Uterus (tissue), 4 donors: ENCODE data around the gene FATE1. TPM values are rescaled to one million over a fixed set of nuclear protein-coding genes. Genes with fewer than 3 reads are reported as not detected.

Experiments used
- DNase-seq, 2 donors: peaks; one replicate each; pipeline ENCODE4 v3.0.0-alpha.2; 2019 to 2020
- H3K27ac ChIP-seq, 2 donors: fragments of 200-600 bp; sonication (generic); 1 replicate in 1 of 2; 2 replicates in 1 of 2; pipeline ENCODE4 v1.5.1; 2016 to 2018
- H3K27me3 ChIP-seq, 2 donors: fragments of 200-600 bp; sonication (generic); one replicate each; pipeline ENCODE4 v1.5.1; 2018 to 2019; ENCODE audit warnings: control low read depth in 1 of 2
- H3K36me3 ChIP-seq, 2 donors: fragments of 200-600 bp; sonication (generic); one replicate each; pipeline ENCODE4 v1.5.1; 2019; ENCODE audit warnings: control low read depth in 1 of 2
- H3K4me1 ChIP-seq, 2 donors: fragments of 200-600 bp; sonication (generic); one replicate each; pipeline ENCODE4 v1.5.1; 2018 to 2019; ENCODE audit warnings: control low read depth in 1 of 2
- H3K4me3 ChIP-seq, 2 donors: fragments of 200-600 bp; sonication (generic); 1 replicate in 1 of 2; 2 replicates in 1 of 2; pipeline ENCODE4 v1.5.1; 2018 to 2019; ENCODE audit warnings: mild to moderate bottlenecking in 1 of 2
- H3K9me3 ChIP-seq, 2 donors: fragments of 200-600 bp; sonication (generic); one replicate each; pipeline ENCODE4 v1.5.1; 2019; ENCODE audit warnings: control low read depth in 1 of 2
- CTCF ChIP-seq, 4 experiments: fragments of 200-600 bp in 2 of 4; fragments of 450-650 bp in 2 of 4; sonication (generic) in 2 of 4; IDR thresholded peaks; one replicate each; pipeline ENCODE4 v1.5.1; 2016 to 2019; ENCODE audit warnings: antibody characterized with exemption in 4 of 4, mild to moderate bottlenecking in 2 of 4, moderate library complexity in 1 of 4
- POLR2A ChIP-seq, 2 donors: fragments of 450-650 bp; IDR thresholded peaks; one replicate each; pipeline ENCODE4 v1.6.1; 2016; ENCODE audit warnings: antibody characterized with exemption in 2 of 2, mild to moderate bottlenecking in 1 of 2, moderate library complexity in 1 of 2
- intact Hi-C: fragments of 100-400 bp; cut with DNase I; formaldehyde crosslinking; loops from one replicate; pipeline ENCODE4 v1.15.1; 2023; ENCODE audit warnings: low total_unique reads
- total RNA-seq, 4 donors: library from RNA; depleted of rRNA in 3 of 4; stranded (reverse); fragments of >200 nt in 3 of 4; gene quantifications; one replicate each; pipeline versions ENCODE4 v1.1.0 to v1.2.4, GENCODE V29; 2014 to 2023
- donor health status: DM: yes; HTN: yes; CAD: no.

The FATE1 gene
- total RNA-seq, 4 donors from 2014 or later = not detected

GRCh38 chrX:151765026-151765425, 49.2 kb downstream of the FATE1 start:
- intact Hi-C loops = no loop called here
- H3K4me1 ChIP-seq = no peaks in the 10 kb centered on the region
- no peak for TF ChIP-seq POLR2A (IDR thresholded peaks at IDR 0.05)

GRCh38 chrX:151771726-151772125, 55.9 kb downstream of the FATE1 start:
- Histone ChIP-seq H3K9me3 (no peaks in the 10 kb centered on the region), H3K4me3 (no peak overlapping the region), H3K27ac (no peak overlapping the region), H3K27me3 (no peaks in the 10 kb centered on the region), H3K4me1 (no peaks in the 10 kb centered on the region), H3K36me3 (no peaks in the 10 kb centered on the region)
- TF ChIP-seq CTCF (IDR thresholded peaks at IDR 0.05) (no peak), POLR2A (IDR thresholded peaks at IDR 0.05) (no peak)
- DNase-seq = no peak
- intact Hi-C loops = no loop called here

More at GRCh38 chrX:151765026-151765425, 49.2 kb downstream of the FATE1 start:
- Histone ChIP-seq H3K9me3 (no peaks in the 10 kb centered on the region), H3K36me3 (no peaks in the 10 kb centered on the region), H3K27ac (no peak overlapping the region), H3K27me3 (no peaks in the 10 kb centered on the region), H3K4me3 (no peak overlapping the region)
- DNase-seq = no peak

Other genes starting within 250 kb of the FATE1 start
- not detected for gene PASD1, start 152.4 kb upstream of the FATE1 start, total RNA-seq
- 1 to 10 TPM in 2 of 4 donors, not detected in 2; 2.3 to 9.6 TPM for gene PRRG3, start 20.6 kb upstream of the FATE1 start, total RNA-seq
- not detected for gene CNGA2, start 18.7 kb downstream of the FATE1 start, total RNA-seq
- not detected for gene MAGEA4, start 196.9 kb downstream of the FATE1 start, total RNA-seq